ENCODE measurements around the gene NTRK2. TPM values are rescaled to one million over a fixed set of nuclear protein-coding genes. Genes with fewer than 3 reads are reported as not detected.

Gene NTRK2
- total and polyA plus RNA-seq, 2 experiments from 2014 or later = 0.03 TPM; not detected in 1

DNA sequence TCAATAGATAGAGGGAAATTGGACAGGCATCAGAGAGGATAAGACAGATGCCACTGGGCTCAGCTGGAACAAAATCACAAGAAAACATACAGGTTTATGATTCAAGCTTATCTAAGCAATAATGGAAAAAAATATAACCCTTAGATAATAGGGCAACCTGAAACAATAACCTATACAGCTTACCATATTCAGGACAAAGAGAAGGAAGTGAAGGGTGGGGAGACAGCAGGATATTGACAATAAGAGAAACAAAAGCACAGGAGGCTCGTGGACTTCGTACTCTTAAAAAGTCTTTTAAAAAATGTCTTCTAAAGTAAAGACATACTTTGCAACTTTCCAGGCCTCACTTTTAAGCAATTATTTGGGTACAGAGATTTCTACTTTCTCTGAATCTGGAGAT lies 225.3 kb downstream of the NTRK2 start:
- Histone ChIP-seq H3K27me3 (ENCODE audit: insufficient read depth) (no peaks in the 10 kb centered on the region), H3K4me1 (ENCODE audit: insufficient read depth) (peaks cover 25% of the 10 kb centered on the region), H4K20me1 (replicated peaks; ENCODE audit: insufficient read depth) (no peaks in the 10 kb centered on the region), H3K9me2 (ENCODE audit: insufficient read depth) (no peaks in the 10 kb centered on the region), H2AFZ (peak overlapping the region; percentile 72; the same call in 1 of the 2 replicates), H3K27ac (ENCODE audit: low read depth) (no peak overlapping the region), H3K4me2 (peak overlapping the region; percentile 40), H3K4me3 (no peak overlapping the region), H3F3A (replicated peaks; ENCODE audit: low read depth) (no peaks in the 10 kb centered on the region), H3K79me2 (replicated peaks; ENCODE audit: insufficient read depth) (no peaks in the 10 kb centered on the region), H3K36me3 (ENCODE audit: insufficient read depth) (no peaks in the 10 kb centered on the region)
- no peak for TF ChIP-seq JUNB (IDR thresholded peaks at IDR 0.05; ENCODE audit: unreplicated experiment)
- TF ChIP-seq CREB1 (CRISPR knock-in tag; IDR thresholded peaks at IDR 0.05; ENCODE audit: low read depth) = no peak
- no peak for TF ChIP-seq EZH2phosphoT487 (IDR thresholded peaks at IDR 0.05; ENCODE audit: unreplicated experiment)
- TF ChIP-seq, protein P1, sequence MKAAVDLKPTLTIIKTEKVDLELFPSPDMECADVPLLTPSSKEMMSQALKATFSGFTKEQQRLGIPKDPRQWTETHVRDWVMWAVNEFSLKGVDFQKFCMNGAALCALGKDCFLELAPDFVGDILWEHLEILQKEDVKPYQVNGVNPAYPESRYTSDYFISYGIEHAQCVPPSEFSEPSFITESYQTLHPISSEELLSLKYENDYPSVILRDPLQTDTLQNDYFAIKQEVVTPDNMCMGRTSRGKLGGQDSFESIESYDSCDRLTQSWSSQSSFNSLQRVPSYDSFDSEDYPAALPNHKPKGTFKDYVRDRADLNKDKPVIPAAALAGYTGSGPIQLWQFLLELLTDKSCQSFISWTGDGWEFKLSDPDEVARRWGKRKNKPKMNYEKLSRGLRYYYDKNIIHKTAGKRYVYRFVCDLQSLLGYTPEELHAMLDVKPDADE (IDR thresholded peaks at IDR 0.05) = no peak
- TF ChIP-seq POLR2AphosphoS5 (IDR thresholded peaks at IDR 0.05; ENCODE audit: low read depth) = no peak
- no peak for TF ChIP-seq EZH2 (IDR thresholded peaks at IDR 0.05; ENCODE audit: low read depth, unreplicated experiment)
- TF ChIP-seq STAT1 (IDR thresholded peaks at IDR 0.05; ENCODE audit: unreplicated experiment) = no peak
- TF ChIP-seq ZNF331 (CRISPR knock-in tag; IDR thresholded peaks at IDR 0.05; ENCODE audit: low read depth) = no peak
- TF ChIP-seq, protein P2, sequence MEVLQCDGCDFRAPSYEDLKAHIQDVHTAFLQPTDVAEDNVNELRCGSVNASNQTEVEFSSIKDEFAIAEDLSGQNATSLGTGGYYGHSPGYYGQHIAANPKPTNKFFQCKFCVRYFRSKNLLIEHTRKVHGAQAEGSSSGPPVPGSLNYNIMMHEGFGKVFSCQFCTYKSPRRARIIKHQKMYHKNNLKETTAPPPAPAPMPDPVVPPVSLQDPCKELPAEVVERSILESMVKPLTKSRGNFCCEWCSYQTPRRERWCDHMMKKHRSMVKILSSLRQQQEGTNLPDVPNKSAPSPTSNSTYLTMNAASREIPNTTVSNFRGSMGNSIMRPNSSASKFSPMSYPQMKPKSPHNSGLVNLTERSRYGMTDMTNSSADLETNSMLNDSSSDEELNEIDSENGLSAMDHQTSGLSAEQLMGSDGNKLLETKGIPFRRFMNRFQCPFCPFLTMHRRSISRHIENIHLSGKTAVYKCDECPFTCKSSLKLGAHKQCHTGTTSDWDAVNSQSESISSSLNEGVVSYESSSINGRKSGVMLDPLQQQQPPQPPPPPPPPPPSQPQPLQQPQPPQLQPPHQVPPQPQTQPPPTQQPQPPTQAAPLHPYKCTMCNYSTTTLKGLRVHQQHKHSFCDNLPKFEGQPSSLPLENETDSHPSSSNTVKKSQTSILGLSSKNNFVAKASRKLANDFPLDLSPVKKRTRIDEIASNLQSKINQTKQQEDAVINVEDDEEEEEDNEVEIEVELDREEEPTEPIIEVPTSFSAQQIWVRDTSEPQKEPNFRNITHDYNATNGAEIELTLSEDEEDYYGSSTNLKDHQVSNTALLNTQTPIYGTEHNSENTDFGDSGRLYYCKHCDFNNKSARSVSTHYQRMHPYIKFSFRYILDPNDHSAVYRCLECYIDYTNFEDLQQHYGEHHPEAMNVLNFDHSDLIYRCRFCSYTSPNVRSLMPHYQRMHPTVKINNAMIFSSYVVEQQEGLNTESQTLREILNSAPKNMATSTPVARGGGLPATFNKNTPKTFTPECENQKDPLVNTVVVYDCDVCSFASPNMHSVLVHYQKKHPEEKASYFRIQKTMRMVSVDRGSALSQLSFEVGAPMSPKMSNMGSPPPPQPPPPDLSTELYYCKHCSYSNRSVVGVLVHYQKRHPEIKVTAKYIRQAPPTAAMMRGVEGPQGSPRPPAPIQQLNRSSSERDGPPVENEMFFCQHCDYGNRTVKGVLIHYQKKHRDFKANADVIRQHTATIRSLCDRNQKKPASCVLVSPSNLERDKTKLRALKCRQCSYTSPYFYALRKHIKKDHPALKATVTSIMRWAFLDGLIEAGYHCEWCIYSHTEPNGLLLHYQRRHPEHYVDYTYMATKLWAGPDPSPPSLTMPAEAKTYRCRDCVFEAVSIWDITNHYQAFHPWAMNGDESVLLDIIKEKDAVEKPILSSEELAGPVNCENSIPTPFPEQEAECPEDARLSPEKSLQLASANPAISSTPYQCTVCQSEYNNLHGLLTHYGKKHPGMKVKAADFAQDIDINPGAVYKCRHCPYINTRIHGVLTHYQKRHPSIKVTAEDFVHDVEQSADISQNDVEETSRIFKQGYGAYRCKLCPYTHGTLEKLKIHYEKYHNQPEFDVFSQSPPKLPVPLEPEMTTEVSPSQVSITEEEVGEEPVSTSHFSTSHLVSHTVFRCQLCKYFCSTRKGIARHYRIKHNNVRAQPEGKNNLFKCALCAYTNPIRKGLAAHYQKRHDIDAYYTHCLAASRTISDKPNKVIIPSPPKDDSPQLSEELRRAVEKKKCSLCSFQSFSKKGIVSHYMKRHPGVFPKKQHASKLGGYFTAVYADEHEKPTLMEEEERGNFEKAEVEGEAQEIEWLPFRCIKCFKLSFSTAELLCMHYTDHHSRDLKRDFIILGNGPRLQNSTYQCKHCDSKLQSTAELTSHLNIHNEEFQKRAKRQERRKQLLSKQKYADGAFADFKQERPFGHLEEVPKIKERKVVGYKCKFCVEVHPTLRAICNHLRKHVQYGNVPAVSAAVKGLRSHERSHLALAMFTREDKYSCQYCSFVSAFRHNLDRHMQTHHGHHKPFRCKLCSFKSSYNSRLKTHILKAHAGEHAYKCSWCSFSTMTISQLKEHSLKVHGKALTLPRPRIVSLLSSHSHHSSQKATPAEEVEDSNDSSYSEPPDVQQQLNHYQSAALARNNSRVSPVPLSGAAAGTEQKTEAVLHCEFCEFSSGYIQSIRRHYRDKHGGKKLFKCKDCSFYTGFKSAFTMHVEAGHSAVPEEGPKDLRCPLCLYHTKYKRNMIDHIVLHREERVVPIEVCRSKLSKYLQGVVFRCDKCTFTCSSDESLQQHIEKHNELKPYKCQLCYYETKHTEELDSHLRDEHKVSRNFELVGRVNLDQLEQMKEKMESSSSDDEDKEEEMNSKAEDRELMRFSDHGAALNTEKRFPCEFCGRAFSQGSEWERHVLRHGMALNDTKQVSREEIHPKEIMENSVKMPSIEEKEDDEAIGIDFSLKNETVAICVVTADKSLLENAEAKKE (CRISPR knock-in tag; IDR thresholded peaks at IDR 0.05) = no peak
- TF ChIP-seq, protein P3, sequence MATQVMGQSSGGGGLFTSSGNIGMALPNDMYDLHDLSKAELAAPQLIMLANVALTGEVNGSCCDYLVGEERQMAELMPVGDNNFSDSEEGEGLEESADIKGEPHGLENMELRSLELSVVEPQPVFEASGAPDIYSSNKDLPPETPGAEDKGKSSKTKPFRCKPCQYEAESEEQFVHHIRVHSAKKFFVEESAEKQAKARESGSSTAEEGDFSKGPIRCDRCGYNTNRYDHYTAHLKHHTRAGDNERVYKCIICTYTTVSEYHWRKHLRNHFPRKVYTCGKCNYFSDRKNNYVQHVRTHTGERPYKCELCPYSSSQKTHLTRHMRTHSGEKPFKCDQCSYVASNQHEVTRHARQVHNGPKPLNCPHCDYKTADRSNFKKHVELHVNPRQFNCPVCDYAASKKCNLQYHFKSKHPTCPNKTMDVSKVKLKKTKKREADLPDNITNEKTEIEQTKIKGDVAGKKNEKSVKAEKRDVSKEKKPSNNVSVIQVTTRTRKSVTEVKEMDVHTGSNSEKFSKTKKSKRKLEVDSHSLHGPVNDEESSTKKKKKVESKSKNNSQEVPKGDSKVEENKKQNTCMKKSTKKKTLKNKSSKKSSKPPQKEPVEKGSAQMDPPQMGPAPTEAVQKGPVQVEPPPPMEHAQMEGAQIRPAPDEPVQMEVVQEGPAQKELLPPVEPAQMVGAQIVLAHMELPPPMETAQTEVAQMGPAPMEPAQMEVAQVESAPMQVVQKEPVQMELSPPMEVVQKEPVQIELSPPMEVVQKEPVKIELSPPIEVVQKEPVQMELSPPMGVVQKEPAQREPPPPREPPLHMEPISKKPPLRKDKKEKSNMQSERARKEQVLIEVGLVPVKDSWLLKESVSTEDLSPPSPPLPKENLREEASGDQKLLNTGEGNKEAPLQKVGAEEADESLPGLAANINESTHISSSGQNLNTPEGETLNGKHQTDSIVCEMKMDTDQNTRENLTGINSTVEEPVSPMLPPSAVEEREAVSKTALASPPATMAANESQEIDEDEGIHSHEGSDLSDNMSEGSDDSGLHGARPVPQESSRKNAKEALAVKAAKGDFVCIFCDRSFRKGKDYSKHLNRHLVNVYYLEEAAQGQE (IDR thresholded peaks at IDR 0.05; ENCODE audit: unreplicated experiment) = no peak
- no peak for TF ChIP-seq ZNF114 (CRISPR knock-in tag; IDR thresholded peaks at IDR 0.05)
- TF ChIP-seq NANOG (IDR thresholded peaks at IDR 0.05; ENCODE audit: borderline replicate concordance) = no peak
- TF ChIP-seq, protein P4, sequence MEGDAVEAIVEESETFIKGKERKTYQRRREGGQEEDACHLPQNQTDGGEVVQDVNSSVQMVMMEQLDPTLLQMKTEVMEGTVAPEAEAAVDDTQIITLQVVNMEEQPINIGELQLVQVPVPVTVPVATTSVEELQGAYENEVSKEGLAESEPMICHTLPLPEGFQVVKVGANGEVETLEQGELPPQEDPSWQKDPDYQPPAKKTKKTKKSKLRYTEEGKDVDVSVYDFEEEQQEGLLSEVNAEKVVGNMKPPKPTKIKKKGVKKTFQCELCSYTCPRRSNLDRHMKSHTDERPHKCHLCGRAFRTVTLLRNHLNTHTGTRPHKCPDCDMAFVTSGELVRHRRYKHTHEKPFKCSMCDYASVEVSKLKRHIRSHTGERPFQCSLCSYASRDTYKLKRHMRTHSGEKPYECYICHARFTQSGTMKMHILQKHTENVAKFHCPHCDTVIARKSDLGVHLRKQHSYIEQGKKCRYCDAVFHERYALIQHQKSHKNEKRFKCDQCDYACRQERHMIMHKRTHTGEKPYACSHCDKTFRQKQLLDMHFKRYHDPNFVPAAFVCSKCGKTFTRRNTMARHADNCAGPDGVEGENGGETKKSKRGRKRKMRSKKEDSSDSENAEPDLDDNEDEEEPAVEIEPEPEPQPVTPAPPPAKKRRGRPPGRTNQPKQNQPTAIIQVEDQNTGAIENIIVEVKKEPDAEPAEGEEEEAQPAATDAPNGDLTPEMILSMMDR (conservative IDR thresholded peaks at IDR 0.05; ENCODE audit: low read depth in 2 of 2) = no peak
- ATAC-seq (no peak), DNase-seq (ENCODE audit: low spot score) (no peak)
- no peak overlapping the region for H3K27ac Mint-ChIP-seq
- H3K4me1 Mint-ChIP-seq = peaks cover 18% of the 10 kb centered on the region
- no peaks in the 10 kb centered on the region for H3K9me3 Mint-ChIP-seq
- no peaks in the 10 kb centered on the region for H3K36me3 Mint-ChIP-seq (ENCODE audit: low read depth)
- no peaks in the 10 kb centered on the region for H3K27me3 Mint-ChIP-seq (ENCODE audit: insufficient read depth, low read depth, poor library complexity)
- H3K4me3 Mint-ChIP-seq = no peak overlapping the region

Data from GM23338 (cell line).